Lower leg skin (tissue), 3 donors: ENCODE measurements around the gene WDR47.

Source experiments
- POLR2A ChIP-seq, 2 donors: fragments of 450-650 bp; IDR thresholded peaks; one replicate each; pipeline ENCODE4 v1.6.1; 2016 to 2017; ENCODE audit warnings: antibody characterized with exemption in 2 of 2, mild to moderate bottlenecking in 1 of 2, moderate library complexity in 1 of 2
- TF ChIP-seq, protein P1 (sequence below), 3 donors: fragments of 450-650 bp; IDR thresholded peaks; one replicate each; pipeline ENCODE4 v1.5.1; 2016; ENCODE audit warnings: antibody characterized with exemption in 3 of 3, mild to moderate bottlenecking in 3 of 3, moderate library complexity in 2 of 3

DNA sequence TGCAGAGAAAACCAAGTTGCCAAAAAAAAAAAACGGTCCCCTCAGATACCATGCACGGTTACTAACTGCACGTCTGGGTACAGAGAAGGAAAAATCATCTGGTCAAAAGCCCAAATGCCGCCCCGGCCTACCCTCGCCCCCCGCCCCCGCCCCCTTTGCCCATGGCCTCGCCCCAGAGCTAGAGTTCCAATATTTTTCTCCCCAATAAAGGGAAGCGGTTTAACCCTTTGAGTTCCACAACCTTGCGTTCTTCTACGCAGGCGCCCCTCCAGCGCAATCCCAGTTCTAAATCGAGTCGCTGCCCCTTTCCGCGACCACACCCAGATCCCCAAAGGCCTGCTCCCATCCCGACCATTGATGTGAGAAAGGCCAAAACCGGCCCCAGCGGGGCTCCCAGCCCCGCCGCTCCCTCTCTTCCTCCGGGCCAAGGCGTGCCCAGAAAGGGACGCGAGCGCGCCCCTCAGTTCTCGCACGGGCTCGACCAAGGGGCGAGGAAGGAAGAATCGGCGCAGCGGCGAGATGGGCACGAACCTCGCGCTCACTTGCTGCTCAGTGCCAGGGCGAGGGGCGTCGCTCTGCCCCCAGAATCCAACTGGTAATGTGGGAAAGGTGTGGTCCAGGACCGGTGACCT is 797 bp downstream of the WDR47 start:
- TF ChIP-seq, protein P1, sequence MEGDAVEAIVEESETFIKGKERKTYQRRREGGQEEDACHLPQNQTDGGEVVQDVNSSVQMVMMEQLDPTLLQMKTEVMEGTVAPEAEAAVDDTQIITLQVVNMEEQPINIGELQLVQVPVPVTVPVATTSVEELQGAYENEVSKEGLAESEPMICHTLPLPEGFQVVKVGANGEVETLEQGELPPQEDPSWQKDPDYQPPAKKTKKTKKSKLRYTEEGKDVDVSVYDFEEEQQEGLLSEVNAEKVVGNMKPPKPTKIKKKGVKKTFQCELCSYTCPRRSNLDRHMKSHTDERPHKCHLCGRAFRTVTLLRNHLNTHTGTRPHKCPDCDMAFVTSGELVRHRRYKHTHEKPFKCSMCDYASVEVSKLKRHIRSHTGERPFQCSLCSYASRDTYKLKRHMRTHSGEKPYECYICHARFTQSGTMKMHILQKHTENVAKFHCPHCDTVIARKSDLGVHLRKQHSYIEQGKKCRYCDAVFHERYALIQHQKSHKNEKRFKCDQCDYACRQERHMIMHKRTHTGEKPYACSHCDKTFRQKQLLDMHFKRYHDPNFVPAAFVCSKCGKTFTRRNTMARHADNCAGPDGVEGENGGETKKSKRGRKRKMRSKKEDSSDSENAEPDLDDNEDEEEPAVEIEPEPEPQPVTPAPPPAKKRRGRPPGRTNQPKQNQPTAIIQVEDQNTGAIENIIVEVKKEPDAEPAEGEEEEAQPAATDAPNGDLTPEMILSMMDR (IDR thresholded peaks at IDR 0.05), result no peak
- TF ChIP-seq POLR2A (IDR thresholded peaks at IDR 0.05), result no peak
